Measurements from ENCODE around the gene CCP110. TPM values are rescaled to one million over a fixed set of nuclear protein-coding genes. Genes with fewer than 3 reads are reported as not detected.
A peak's percentile ranks its signal among the peaks of the same experiment; 100 is the strongest.

Gene CCP110
- total RNA-seq, 1 donor from 2014 or later = 32.7 TPM

DNA sequence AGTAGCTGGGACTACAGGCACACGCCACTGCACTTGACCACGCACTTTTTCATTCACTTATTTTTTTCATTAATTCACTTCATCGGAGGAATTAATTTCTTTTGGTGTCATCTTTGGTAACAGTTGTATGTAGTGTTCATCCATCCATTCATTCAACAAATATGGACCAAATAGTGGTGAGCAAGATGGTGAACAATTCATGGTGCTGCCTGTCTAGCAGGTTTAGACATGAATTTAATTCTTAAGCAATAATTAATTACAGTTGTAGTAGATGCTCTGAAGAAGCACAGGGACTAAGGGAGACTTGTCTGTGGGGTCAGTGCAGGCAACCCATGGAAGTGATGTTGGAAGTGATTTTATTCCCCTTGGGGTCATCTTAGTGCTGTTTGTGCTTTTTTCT, 24.3 kb upstream of the CCP110 start:
- Histone ChIP-seq H3K9me3 (ENCODE audit: low read depth) (no peaks in the 10 kb centered on the region), H3K27ac (no peak overlapping the region), H3K9ac (no peak overlapping the region), H2AFZ (replicated peaks) (no peak overlapping the region), H3K27me3 (no peaks in the 10 kb centered on the region), H3F3A (ENCODE audit: low read depth) (no peaks in the 10 kb centered on the region), H3K79me2 (ENCODE audit: low read depth) (no peaks in the 10 kb centered on the region), H4K20me1 (ENCODE audit: low read depth) (no peaks in the 10 kb centered on the region), H3K4me2 (no peak overlapping the region), H3K36me3 (no peaks in the 10 kb centered on the region), H3K4me3 (no peak overlapping the region), H3K4me1 (no peaks in the 10 kb centered on the region)
- TF ChIP-seq, protein P1, sequence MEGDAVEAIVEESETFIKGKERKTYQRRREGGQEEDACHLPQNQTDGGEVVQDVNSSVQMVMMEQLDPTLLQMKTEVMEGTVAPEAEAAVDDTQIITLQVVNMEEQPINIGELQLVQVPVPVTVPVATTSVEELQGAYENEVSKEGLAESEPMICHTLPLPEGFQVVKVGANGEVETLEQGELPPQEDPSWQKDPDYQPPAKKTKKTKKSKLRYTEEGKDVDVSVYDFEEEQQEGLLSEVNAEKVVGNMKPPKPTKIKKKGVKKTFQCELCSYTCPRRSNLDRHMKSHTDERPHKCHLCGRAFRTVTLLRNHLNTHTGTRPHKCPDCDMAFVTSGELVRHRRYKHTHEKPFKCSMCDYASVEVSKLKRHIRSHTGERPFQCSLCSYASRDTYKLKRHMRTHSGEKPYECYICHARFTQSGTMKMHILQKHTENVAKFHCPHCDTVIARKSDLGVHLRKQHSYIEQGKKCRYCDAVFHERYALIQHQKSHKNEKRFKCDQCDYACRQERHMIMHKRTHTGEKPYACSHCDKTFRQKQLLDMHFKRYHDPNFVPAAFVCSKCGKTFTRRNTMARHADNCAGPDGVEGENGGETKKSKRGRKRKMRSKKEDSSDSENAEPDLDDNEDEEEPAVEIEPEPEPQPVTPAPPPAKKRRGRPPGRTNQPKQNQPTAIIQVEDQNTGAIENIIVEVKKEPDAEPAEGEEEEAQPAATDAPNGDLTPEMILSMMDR (IDR thresholded peaks at IDR 0.05) = no peak
- no peak for TF ChIP-seq EZH2 (IDR thresholded peaks at IDR 0.05)
- TF ChIP-seq EZH2phosphoT487 (IDR thresholded peaks at IDR 0.05) = no peak
- Mint-ChIP-seq H3K4me1 (peaks cover 4% of the 10 kb centered on the region), H3K9me3 (no peaks in the 10 kb centered on the region), H3K4me3 (no peak overlapping the region), H3K36me3 (peaks cover 28% of the 10 kb centered on the region), H3K27ac (no peak overlapping the region), H3K27me3 (ENCODE audit: insufficient read depth, low read depth) (no peaks in the 10 kb centered on the region)
- no peak for DNase-seq (ENCODE audit: low spot score)

DNA sequence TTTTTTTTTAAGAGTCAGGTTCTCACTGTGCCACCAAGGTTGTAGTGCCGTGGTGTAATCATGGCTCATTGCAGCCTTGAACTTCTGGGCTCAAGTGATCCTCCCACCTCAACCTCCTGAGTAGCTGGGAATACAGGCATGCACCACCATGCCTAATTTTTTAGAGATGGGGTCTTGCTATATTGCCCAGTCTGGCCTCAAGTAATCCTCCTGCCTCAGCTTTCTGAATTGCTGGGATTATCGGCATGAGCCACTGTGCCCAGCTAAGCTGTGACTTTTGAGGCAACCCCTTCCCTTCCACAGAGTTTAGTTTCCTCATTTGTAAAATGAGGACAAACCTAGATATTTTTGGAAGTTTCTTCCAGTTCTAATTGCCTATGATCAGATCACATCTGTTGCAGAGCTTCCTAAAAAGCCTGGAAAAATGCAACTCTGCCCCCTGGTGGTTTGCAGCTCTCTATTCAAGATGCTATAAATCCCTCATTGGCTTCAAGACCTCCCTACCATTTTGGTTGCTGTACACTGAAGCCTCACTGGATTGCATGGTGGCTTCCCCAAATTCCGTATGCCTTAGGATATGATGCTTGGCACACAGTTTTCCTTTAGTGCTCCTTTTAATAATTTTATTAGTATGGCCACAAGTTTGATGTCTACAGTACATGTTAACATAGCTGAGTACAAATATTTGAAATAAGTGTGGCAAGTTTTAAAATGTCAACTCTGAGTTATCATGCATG, 21.2 kb upstream of the CCP110 start:
- no peak overlapping the region for H2AFZ ChIP-seq (replicated peaks)
- H3K27ac ChIP-seq = no peak overlapping the region
- peak; percentile 85 for DNase-seq (ENCODE audit: low spot score)
- no peaks in the 10 kb centered on the region for H3K36me3 ChIP-seq
- H3K27me3 ChIP-seq = no peaks in the 10 kb centered on the region
- Mint-ChIP-seq H3K27ac (no peak overlapping the region), H3K9me3 (no peaks in the 10 kb centered on the region), H3K4me1 (peaks cover 4% of the 10 kb centered on the region), H3K27me3 (ENCODE audit: insufficient read depth, low read depth) (no peaks in the 10 kb centered on the region), H3K36me3 (peaks cover 47% of the 10 kb centered on the region), H3K4me3 (no peak overlapping the region)
- H3F3A ChIP-seq (ENCODE audit: low read depth) = no peaks in the 10 kb centered on the region
- no peaks in the 10 kb centered on the region for H3K4me1 ChIP-seq
- no peaks in the 10 kb centered on the region for H4K20me1 ChIP-seq (ENCODE audit: low read depth)
- H3K4me2 ChIP-seq = no peak overlapping the region
- no peaks in the 10 kb centered on the region for H3K9me3 ChIP-seq (ENCODE audit: low read depth)
- H3K4me3 ChIP-seq = no peak overlapping the region
- no peaks in the 10 kb centered on the region for H3K79me2 ChIP-seq (ENCODE audit: low read depth)
- no peak overlapping the region for H3K9ac ChIP-seq
- TF ChIP-seq, protein P1 (IDR thresholded peaks at IDR 0.05) = peak; percentile 86
- no peak for TF ChIP-seq EZH2phosphoT487 (IDR thresholded peaks at IDR 0.05)

DNA sequence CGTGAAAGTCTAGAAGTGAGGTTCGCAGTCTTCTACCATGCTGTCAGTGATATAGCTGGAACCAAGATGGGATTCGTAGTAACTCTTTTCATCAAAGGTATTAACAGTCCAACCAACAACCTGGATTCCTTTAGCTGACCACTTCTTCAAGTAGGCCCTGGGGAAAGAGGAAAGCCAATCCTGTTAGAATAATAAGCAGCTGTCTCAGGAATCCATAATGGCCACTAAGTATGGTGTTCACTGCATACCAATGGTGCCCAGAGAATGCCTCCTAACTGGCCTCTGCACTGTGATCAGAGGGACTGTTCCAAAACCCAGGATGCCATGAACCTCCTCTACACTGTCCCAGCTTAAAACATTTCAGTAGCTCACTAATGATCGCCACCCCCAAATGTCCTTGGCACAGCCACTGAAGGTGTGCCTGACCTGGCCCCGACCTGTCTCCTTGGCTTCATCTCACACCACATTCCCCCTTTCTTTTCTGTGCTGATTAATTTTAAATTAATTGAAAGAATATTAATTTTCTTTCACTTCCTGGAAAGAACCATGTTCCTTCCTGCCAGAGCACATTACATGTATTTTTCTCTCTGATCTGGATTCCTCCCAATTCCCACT, 20.2 kb upstream of the CCP110 start:
- H3K4me2 ChIP-seq = no peak overlapping the region
- H3K4me1 ChIP-seq = no peaks in the 10 kb centered on the region
- H3K9ac ChIP-seq = no peak overlapping the region
- H3K36me3 Mint-ChIP-seq = peaks cover 48% of the 10 kb centered on the region
- no peak overlapping the region for H3K4me3 Mint-ChIP-seq
- H3K27me3 Mint-ChIP-seq (ENCODE audit: insufficient read depth, low read depth) = no peaks in the 10 kb centered on the region
- H4K20me1 ChIP-seq (ENCODE audit: low read depth) = no peaks in the 10 kb centered on the region
- peaks cover 4% of the 10 kb centered on the region for H3K4me1 Mint-ChIP-seq
- DNase-seq (ENCODE audit: low spot score) = no peak
- H3K27ac ChIP-seq = no peak overlapping the region
- no peaks in the 10 kb centered on the region for H3K27me3 ChIP-seq
- H3F3A ChIP-seq (ENCODE audit: low read depth) = no peaks in the 10 kb centered on the region
- H3K27ac Mint-ChIP-seq = no peak overlapping the region
- H2AFZ ChIP-seq (replicated peaks) = no peak overlapping the region
- no peaks in the 10 kb centered on the region for H3K9me3 Mint-ChIP-seq
- no peaks in the 10 kb centered on the region for H3K79me2 ChIP-seq (ENCODE audit: low read depth)
- H3K36me3 ChIP-seq = no peaks in the 10 kb centered on the region
- H3K9me3 ChIP-seq (ENCODE audit: low read depth) = no peaks in the 10 kb centered on the region
- TF ChIP-seq, protein P1 (IDR thresholded peaks at IDR 0.05) = no peak
- TF ChIP-seq EZH2phosphoT487 (IDR thresholded peaks at IDR 0.05) = no peak
- TF ChIP-seq EZH2 (IDR thresholded peaks at IDR 0.05) = no peak
- no peak overlapping the region for H3K4me3 ChIP-seq
